Spleen (tissue), 7 donors: ENCODE results near the gene TIMP1.

Source experiments
- CTCF ChIP-seq, 11 experiments: fragments of 200-600 bp in 7 of 11; fragments of 450-650 bp in 4 of 11; sonication (generic) in 4 of 11; IDR thresholded peaks in 8 of 11; conservative IDR thresholded peaks in 3 of 11; 1 replicate in 7 of 11; 2 replicates in 4 of 11; pipeline versions ENCODE4 v1.4.0 to v1.8.0; 2016 to 2021; ENCODE audit warnings: antibody characterized with exemption in 11 of 11, inconsistent platforms in 4 of 11, mild to moderate bottlenecking in 1 of 11
- POLR2AphosphoS5 ChIP-seq, 3 donors: sonication (generic); formaldehyde crosslinking; IDR thresholded peaks; one replicate each; pipeline ENCODE4 v1.5.1; 2017; ENCODE audit warnings: antibody characterized with exemption in 3 of 3
- donor health status: DM: no; HTN: no; CAD: no; lungs with moderate emphysema.
- donor health status: DM: no; HTN: no; CAD: no.
- donor health status: DM: no; HTN: no; CAD: no.

GRCh38 chrX:47621851-47622250 is 39.6 kb downstream of the TIMP1 start:
- TF ChIP-seq CTCF (IDR thresholded peaks at IDR 0.05 in 8 of 11, conservative IDR thresholded peaks at IDR 0.05 in 3 of 11), result no peak
- no peak for TF ChIP-seq POLR2AphosphoS5 (IDR thresholded peaks at IDR 0.05)
